ENCODE data around the gene APLP2. TPM values are rescaled to one million over a fixed set of nuclear protein-coding genes. Genes with fewer than 3 reads are reported as not detected.
A peak's percentile ranks its signal among the peaks of the same experiment; 100 is the strongest.

Gene APLP2
- total RNA-seq, 1 experiment from 2014 or later, result 447 TPM

DNA sequence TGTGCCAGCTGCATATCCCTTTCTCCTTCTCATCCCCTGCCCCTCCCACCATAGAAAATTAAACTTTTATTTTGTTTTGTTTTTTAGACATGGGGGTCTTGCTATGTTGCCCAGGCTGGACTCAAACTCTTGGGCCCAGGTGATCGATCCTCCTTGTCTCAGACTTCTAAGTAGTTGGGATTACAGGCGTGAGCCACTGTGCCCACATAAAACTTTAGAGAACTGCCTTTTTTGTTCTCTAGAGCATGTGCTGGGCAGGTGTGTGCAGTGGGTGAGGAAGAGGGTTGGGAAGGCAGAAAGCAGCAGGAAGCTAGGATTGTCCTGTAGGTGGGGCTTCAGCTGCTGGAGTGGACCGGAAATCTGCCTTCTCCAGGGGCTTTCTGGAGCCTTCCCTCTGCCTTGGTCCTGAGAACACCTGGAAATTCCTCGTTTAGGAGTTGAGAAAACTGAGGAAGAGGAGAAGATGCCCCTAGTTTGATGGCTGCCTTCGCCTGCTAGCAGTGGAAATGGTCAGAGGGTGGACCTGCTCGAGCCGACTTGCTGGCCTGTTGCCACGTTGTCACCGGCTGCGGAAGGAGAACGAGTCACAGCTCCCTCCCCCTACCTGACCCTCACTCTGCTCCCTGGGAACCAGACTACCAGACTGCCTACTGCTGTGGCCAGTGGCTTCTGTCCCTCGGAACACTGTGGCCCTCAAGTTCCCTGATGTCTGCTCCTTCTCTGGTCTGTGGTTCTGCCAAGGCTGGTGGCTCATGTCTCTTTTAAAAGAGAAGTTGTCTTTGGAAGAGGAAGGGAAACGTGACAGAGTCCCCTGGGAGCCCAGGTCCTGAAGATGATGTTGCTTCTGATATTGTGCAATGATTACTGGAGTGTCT is 93.9 kb downstream of the APLP2 start:
- BruUV-seq (replicated peaks), result no TSS peak
- TF ChIP-seq, protein P1, sequence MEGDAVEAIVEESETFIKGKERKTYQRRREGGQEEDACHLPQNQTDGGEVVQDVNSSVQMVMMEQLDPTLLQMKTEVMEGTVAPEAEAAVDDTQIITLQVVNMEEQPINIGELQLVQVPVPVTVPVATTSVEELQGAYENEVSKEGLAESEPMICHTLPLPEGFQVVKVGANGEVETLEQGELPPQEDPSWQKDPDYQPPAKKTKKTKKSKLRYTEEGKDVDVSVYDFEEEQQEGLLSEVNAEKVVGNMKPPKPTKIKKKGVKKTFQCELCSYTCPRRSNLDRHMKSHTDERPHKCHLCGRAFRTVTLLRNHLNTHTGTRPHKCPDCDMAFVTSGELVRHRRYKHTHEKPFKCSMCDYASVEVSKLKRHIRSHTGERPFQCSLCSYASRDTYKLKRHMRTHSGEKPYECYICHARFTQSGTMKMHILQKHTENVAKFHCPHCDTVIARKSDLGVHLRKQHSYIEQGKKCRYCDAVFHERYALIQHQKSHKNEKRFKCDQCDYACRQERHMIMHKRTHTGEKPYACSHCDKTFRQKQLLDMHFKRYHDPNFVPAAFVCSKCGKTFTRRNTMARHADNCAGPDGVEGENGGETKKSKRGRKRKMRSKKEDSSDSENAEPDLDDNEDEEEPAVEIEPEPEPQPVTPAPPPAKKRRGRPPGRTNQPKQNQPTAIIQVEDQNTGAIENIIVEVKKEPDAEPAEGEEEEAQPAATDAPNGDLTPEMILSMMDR (IDR thresholded peaks at IDR 0.05; ENCODE audit: unreplicated experiment), result no peak
- H3K27me3 Mint-ChIP-seq (ENCODE audit: unreplicated experiment), result no peaks in the 10 kb centered on the region
- peaks cover 65% of the 10 kb centered on the region for H3K4me1 Mint-ChIP-seq (ENCODE audit: low read depth, unreplicated experiment)
- DNase-seq, result peak; percentile 51
- peak overlapping the region; percentile 85 for H3K27ac Mint-ChIP-seq (ENCODE audit: unreplicated experiment)
- H3K4me3 Mint-ChIP-seq (ENCODE audit: low read depth, unreplicated experiment), result peak overlapping the region; percentile 46
- CTCF ChIA-PET, result interaction anchor here (0.6 to 1.8 kb wide), 5 partner anchors 12 to 91 kb away, joined by 3 to 7 read pairs (median 5); no protein-coding TSS in a partner anchor
- intact Hi-C loops (cut with micrococcal nuclease; ENCODE audit: unreplicated experiment), result loop anchor here (2.0 kb wide), 1 partner anchor 17 kb away; no protein-coding TSS in a partner anchor
- no peaks in the 10 kb centered on the region for H3K9me3 Mint-ChIP-seq (ENCODE audit: low read depth, unreplicated experiment)
- H3K36me3 Mint-ChIP-seq (ENCODE audit: insufficient read depth, unreplicated experiment), result peaks cover 63% of the 10 kb centered on the region

DNA sequence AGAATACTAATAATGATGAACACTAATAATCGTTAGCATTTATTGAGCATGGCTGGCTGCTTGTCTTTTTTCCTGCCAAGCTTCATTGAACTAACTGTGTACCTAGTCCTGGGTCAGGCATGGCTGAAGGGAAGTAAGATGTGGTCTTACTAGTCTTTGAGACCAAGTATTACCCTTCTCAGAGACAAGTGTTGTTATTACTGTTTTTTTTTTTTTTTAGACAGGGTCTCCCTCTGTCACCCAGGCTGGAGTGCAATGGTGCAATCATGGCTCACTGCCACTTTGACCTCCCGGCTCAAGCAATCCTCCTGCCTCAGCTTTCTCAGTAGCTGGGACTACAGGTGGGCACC is 94.5 kb downstream of the APLP2 start:
- Mint-ChIP-seq H3K4me1 (ENCODE audit: low read depth, unreplicated experiment) (peaks cover 60% of the 10 kb centered on the region), H3K36me3 (ENCODE audit: insufficient read depth, unreplicated experiment) (peaks cover 57% of the 10 kb centered on the region), H3K4me3 (ENCODE audit: low read depth, unreplicated experiment) (peak overlapping the region; percentile 46), H3K9me3 (ENCODE audit: low read depth, unreplicated experiment) (no peaks in the 10 kb centered on the region), H3K27ac (ENCODE audit: unreplicated experiment) (peak overlapping the region; percentile 85), H3K27me3 (ENCODE audit: unreplicated experiment) (no peaks in the 10 kb centered on the region)
- TF ChIP-seq, protein P1 (IDR thresholded peaks at IDR 0.05; ENCODE audit: unreplicated experiment), result no peak
- intact Hi-C loops (cut with micrococcal nuclease; ENCODE audit: unreplicated experiment), result no loop called here
- CTCF ChIA-PET, result interaction anchor here (0.6 to 1.8 kb wide), 4 partner anchors 13 to 92 kb away, joined by 3 to 7 read pairs (median 4); no protein-coding TSS in a partner anchor
- DNase-seq, result no peak
- BruUV-seq (replicated peaks), result no TSS peak

DNA sequence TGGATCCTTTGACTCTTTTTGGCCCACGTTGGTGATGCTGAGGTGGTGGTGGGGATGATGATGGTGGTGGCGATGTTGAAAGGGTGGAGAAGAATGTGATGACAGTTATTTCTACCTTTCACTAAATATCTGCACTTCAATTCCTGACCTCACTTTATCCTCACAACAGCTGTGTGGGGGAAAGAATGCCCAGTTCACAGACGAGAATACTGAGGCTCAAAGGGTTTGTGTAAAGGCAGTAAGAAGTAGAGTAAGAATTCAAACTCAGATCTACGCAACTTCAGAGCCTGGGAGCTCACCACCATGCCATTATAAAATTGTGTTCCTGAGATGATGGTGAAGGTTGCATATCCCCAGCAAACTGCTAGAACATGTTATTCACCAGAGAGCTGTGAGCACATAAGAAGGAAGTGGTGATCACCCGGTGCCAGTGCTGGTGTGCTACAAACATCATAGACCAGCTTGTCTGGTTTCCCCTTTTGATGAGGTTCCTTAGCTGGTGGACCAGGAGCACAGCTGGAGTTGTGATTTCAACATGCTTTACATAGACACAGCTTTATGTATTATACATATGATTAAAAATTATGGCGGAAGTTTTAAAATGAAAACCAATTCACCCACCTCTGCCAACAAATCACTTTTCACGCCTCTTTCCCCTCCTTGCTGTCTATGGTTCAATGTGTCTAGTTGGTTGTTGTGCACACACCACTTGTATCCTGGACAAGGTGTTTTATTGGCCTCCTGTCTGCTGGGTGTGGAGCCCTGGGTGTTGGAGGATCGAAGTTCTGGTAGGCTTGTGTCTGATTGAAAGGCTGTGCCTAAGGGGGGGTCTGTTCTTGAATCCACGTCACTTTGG is 96.1 kb downstream of the APLP2 start:
- TSS peak; percentile 79 for BruUV-seq (replicated peaks)
- H3K27me3 Mint-ChIP-seq (ENCODE audit: unreplicated experiment), result no peaks in the 10 kb centered on the region
- TF ChIP-seq, protein P1 (IDR thresholded peaks at IDR 0.05; ENCODE audit: unreplicated experiment), result no peak
- DNase-seq, result no peak
- peak overlapping the region; percentile 25 for H3K4me3 Mint-ChIP-seq (ENCODE audit: low read depth, unreplicated experiment)
- intact Hi-C loops (cut with micrococcal nuclease; ENCODE audit: unreplicated experiment), result no loop called here
- CTCF ChIA-PET, result interaction anchor here (0.9 kb wide), 1 partner anchor 10 kb away, joined by 4 read pairs; no protein-coding TSS in a partner anchor
- no peaks in the 10 kb centered on the region for H3K9me3 Mint-ChIP-seq (ENCODE audit: low read depth, unreplicated experiment)
- H3K36me3 Mint-ChIP-seq (ENCODE audit: insufficient read depth, unreplicated experiment), result peaks cover 41% of the 10 kb centered on the region
- peaks cover 75% of the 10 kb centered on the region for H3K4me1 Mint-ChIP-seq (ENCODE audit: low read depth, unreplicated experiment)
- peak overlapping the region; percentile 58 for H3K27ac Mint-ChIP-seq (ENCODE audit: unreplicated experiment)

DNA sequence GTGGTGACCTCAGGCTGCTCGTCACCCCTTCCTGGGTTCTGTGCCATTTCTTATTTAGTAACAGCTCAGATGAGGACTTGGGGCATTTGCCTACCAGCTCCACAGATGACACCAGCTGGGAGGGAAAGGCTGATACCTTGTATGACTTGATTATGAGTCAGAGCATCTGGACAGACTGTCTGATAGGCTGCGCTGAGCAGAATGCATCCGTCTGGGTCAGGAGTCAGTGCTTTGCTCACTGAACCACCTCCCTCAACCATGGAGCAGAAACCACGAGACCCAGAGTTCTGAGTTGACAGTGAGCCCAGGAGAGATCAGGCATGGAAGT is 96.7 kb downstream of the APLP2 start:
- TF ChIP-seq, protein P1 (IDR thresholded peaks at IDR 0.05; ENCODE audit: unreplicated experiment), result no peak
- intact Hi-C loops (cut with micrococcal nuclease; ENCODE audit: unreplicated experiment), result no loop called here
- Mint-ChIP-seq H3K36me3 (ENCODE audit: insufficient read depth, unreplicated experiment) (peaks cover 35% of the 10 kb centered on the region), H3K4me1 (ENCODE audit: low read depth, unreplicated experiment) (peaks cover 77% of the 10 kb centered on the region), H3K4me3 (ENCODE audit: low read depth, unreplicated experiment) (peak overlapping the region; percentile 25), H3K9me3 (ENCODE audit: low read depth, unreplicated experiment) (no peaks in the 10 kb centered on the region), H3K27me3 (ENCODE audit: unreplicated experiment) (no peaks in the 10 kb centered on the region), H3K27ac (ENCODE audit: unreplicated experiment) (peak overlapping the region; percentile 58)
- DNase-seq, result peak; percentile 54
- no TSS peak for BruUV-seq (replicated peaks)
- CTCF ChIA-PET, result interaction anchor here (0.9 kb wide), 1 partner anchor 10 kb away, joined by 4 read pairs; no protein-coding TSS in a partner anchor

Data from Calu3 (cell line).